GM18867 (cell line): ENCODE results near the gene SBF2.

ENCODE experiments used
- ATAC-seq: cut with Tn5 transposase; IDR thresholded peaks from one replicate; pipeline ENCODE4 v1.9.1; 2021; ENCODE audit warnings: mild to moderate bottlenecking, moderate library complexity; ENCODE audit not compliant: unreplicated experiment

SBF2 gene

DNA sequence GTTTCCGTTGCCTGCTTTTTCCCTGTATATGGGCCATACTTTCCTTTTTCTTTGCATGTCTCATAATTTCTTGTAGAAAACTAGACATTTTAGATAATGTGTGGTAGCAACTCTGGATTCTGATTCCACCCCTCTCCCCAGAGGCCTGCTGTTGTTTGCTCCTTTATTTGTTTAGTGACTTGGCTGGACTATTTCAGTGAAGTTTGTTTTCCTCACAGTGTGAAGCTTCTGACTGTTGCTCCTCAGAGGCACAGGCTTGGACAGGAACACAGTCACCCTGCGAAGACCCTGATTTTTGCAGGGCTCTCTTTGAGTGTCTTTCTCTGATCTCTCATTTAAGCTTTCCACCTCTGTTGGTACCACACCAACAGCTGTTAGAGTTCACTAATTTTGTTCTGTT is 557.7 kb downstream of the SBF2 start:
- no peak for ATAC-seq

DNA sequence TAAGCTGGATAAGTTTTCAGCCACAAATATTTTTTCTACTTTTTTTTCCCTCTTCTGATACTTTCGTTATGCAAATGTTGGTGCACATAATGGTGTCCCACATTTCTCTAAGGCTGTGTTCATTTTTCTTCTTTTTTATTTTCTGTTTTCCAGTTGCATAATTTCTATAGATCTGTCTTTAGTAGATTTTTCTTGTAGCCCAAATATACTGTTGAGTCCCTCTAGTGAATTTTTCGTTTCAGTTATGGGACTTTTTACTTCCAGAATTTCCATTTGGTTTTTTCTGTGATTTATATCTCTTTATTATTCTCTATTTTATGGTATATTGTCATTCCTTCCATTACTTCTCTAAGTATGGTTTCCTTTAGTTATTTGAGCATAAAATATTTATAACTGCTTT is 558.1 kb downstream of the SBF2 start:
- no peak for ATAC-seq

- no peak for ATAC-seq
These were observed 558.8 kb downstream of the SBF2 start for GRCh38 chr11:9735236-9735635.

- ATAC-seq, result no peak
These were observed 560.8 kb downstream of the SBF2 start for GRCh38 chr11:9733212-9733611.

DNA sequence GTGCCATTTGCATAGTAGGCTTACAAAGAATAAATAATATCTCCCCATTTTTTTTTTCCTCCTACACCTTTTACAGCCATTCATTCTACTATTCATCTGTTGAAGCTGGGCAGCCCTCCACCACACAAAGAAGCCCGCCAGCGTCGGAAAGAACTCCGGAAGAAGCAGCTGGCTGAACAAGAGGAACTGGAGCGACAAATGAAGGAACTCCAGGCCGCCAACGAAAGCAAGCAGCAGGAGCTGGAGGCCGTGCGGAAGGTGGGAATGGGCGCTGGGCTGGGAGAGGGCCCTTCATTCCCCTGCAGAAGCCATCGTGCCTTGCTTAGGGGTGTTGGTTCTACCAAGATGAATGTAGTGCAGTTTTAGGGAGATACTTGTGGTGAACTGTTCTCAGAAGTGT is 561.6 kb downstream of the SBF2 start:
- ATAC-seq, result no peak

GRCh38 chr11:9731256-9731655 is 562.8 kb downstream of the SBF2 start:
- no peak for ATAC-seq
